OCI-LY3 (cell line): ENCODE measurements around the gene MARCHF11.

Source experiments
- EZH2phosphoT487 ChIP-seq: fragments of 200-600 bp; shearing (Covaris generic); IDR thresholded peaks from 2 replicates; pipeline ENCODE4 v1.6.1; 2018; ENCODE audit warnings: antibody characterized with exemption, mixed run types, low read depth
- TF ChIP-seq, protein P1 (sequence below): fragments of 200-600, 300-600 bp; sonication (generic); IDR thresholded peaks from 2 replicates; pipeline ENCODE4 v1.5.1; 2014; ENCODE audit warnings: antibody characterized with exemption, low read length, low read depth

GRCh38 chr5:16120579-16120978, 59.0 kb downstream of the MARCHF11 start:
- TF ChIP-seq, protein P1, sequence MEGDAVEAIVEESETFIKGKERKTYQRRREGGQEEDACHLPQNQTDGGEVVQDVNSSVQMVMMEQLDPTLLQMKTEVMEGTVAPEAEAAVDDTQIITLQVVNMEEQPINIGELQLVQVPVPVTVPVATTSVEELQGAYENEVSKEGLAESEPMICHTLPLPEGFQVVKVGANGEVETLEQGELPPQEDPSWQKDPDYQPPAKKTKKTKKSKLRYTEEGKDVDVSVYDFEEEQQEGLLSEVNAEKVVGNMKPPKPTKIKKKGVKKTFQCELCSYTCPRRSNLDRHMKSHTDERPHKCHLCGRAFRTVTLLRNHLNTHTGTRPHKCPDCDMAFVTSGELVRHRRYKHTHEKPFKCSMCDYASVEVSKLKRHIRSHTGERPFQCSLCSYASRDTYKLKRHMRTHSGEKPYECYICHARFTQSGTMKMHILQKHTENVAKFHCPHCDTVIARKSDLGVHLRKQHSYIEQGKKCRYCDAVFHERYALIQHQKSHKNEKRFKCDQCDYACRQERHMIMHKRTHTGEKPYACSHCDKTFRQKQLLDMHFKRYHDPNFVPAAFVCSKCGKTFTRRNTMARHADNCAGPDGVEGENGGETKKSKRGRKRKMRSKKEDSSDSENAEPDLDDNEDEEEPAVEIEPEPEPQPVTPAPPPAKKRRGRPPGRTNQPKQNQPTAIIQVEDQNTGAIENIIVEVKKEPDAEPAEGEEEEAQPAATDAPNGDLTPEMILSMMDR = no peak
- no peak for TF ChIP-seq EZH2phosphoT487
